ENCODE measurements around the gene MYRF. TPM values are rescaled to one million over a fixed set of nuclear protein-coding genes. Genes with fewer than 3 reads are reported as not detected.

MYRF gene
- 0.31 and 0.44 TPM in 2 replicates for total RNA-seq

GRCh38 chr11:61752117-61752924 is at the start of gene MYRF:
MYRF (plus strand) TSS chr11:61752636; CDS start chr11:61752745, 109 bp downstream.

GRCh38 chr11:61792310-61793082 is 40.1 kb downstream of the MYRF start, which contains the start of the genes FEN1 and TMEM258:
FEN1 (plus strand) TSS chr11:61792911; CDS start chr11:61795362, 2,451 bp downstream.
TMEM258 (minus strand) TSS chr11:61792599; CDS start chr11:61792558, 41 bp downstream.

GRCh38 chr11:61816736-61817455 is 64.5 kb downstream of the MYRF start, which contains the start of gene FADS1:
FADS1 (minus strand) TSS chr11:61817003; CDS start chr11:61816929, 74 bp downstream.

GRCh38 chr11:61827571-61828378 is 75.3 kb downstream of the MYRF start, which contains the start of gene FADS2:
FADS2 (plus strand) TSS chr11:61828300; CDS start chr11:61828391, 91 bp downstream.

Other genes starting within 250 kb of the MYRF start
- gene LRRC10B, start 243.9 kb upstream of the MYRF start, total RNA-seq = not detected in 2 replicates
- gene SYT7, start 171.6 kb upstream of the MYRF start, total RNA-seq = 2.2 and 3.8 TPM in 2 replicates
- gene DAGLA, start 72.2 kb upstream of the MYRF start, total RNA-seq = 1.6 TPM in 2 replicates
- gene TMEM258, start 40.0 kb downstream of the MYRF start, total RNA-seq = 66.2 and 71.3 TPM in 2 replicates
- gene FEN1, start 40.3 kb downstream of the MYRF start, total RNA-seq = 10.7 and 12.1 TPM in 2 replicates
- gene FADS1, start 64.4 kb downstream of the MYRF start, total RNA-seq = 30.2 and 37.8 TPM in 2 replicates
- gene FADS2, start 75.7 kb downstream of the MYRF start, total RNA-seq = 35.9 and 42.7 TPM in 2 replicates
- gene FADS3, start 138.9 kb downstream of the MYRF start, total RNA-seq = 66.8 and 89.6 TPM in 2 replicates
- gene RAB3IL1, start 164.9 kb downstream of the MYRF start, total RNA-seq = 13.3 and 16.0 TPM in 2 replicates
- 1.2 and 2.5 TPM in 2 replicates for gene BEST1, start 197.7 kb downstream of the MYRF start, total RNA-seq
- 5,288 and 6,400 TPM in 2 replicates for gene FTH1, start 215.0 kb downstream of the MYRF start, total RNA-seq

All from cardiac ventricle fibroblast (primary cell).